PFSK-1 (cell line): ENCODE measurements around the gene GGCX.

Experiments
- FOXP2 ChIP-seq: optimal IDR thresholded peaks from 2 replicates; pipeline ENCODE3; 2011; ENCODE audit warnings: borderline replicate concordance, control low read depth, inconsistent platforms; ENCODE audit not compliant: insufficient read depth; ENCODE audit errors: extremely low read length, extremely low read depth
- POLR2AphosphoS5 ChIP-seq: IDR thresholded peaks from 2 replicates; pipeline ENCODE4 v1.6.1; 2012; ENCODE audit warnings: low read depth, mild to moderate bottlenecking, control low read depth, low read length, moderate library complexity
- REST ChIP-seq, 2 experiments: IDR thresholded peaks; 2 replicates each; pipeline versions ENCODE4 v1.6.1 to v1.8.0; 2011 to 2012; ENCODE audit warnings: low read depth in 2 of 2, low read length in 2 of 2, control low read depth in 1 of 2, inconsistent platforms in 1 of 2, mild to moderate bottlenecking in 1 of 2, moderate library complexity in 1 of 2; ENCODE audit not compliant: insufficient read depth in 1 of 2
- SIN3A ChIP-seq: IDR thresholded peaks from 2 replicates; pipeline ENCODE4 v1.6.1; 2012; ENCODE audit warnings: mild to moderate bottlenecking, low read length, moderate library complexity, borderline replicate concordance; ENCODE audit not compliant: insufficient read depth
- TAF1 ChIP-seq: IDR thresholded peaks from 2 replicates; pipeline ENCODE4 v1.6.1; 2012; ENCODE audit warnings: low read length, control low read depth, borderline replicate concordance; ENCODE audit not compliant: insufficient read depth

Gene GGCX

GRCh38 chr2:85566265-85566664 is 5.0 kb upstream of the GGCX start:
- TF ChIP-seq FOXP2 = no peak

GRCh38 chr2:85564144-85564563 is 2.9 kb upstream of the GGCX start:
- no peak for TF ChIP-seq REST (IDR thresholded peaks at IDR 0.05; ENCODE audit: insufficient read depth in 1 of 2, low read depth in 2 of 2, low read length in 2 of 2)

- no peak for TF ChIP-seq SIN3A
- no peak for TF ChIP-seq REST (IDR thresholded peaks at IDR 0.05; ENCODE audit: insufficient read depth in 1 of 2, low read depth in 2 of 2, low read length in 2 of 2)
- TF ChIP-seq POLR2AphosphoS5 = no peak
- no peak for TF ChIP-seq TAF1
- no peak for TF ChIP-seq FOXP2
Measured at GRCh38 chr2:85560812-85561279, 447 bp downstream of the GGCX start.

- no peak for TF ChIP-seq FOXP2
- no peak for TF ChIP-seq TAF1
- TF ChIP-seq SIN3A = no peak
- no peak for TF ChIP-seq POLR2AphosphoS5
- TF ChIP-seq REST (IDR thresholded peaks at IDR 0.05; ENCODE audit: insufficient read depth in 1 of 2, low read depth in 2 of 2, low read length in 2 of 2) = no peak
Measured at GRCh38 chr2:85558160-85558559, 3.1 kb downstream of the GGCX start.

GRCh38 chr2:85557130-85557529 is 4.2 kb downstream of the GGCX start:
- TF ChIP-seq SIN3A = no peak
- no peak for TF ChIP-seq POLR2AphosphoS5
- TF ChIP-seq TAF1 = no peak
- TF ChIP-seq FOXP2 = no peak
- no peak for TF ChIP-seq REST (IDR thresholded peaks at IDR 0.05; ENCODE audit: insufficient read depth in 1 of 2, low read depth in 2 of 2, low read length in 2 of 2)
